ENCODE measurements around the gene PCYT1A. TPM values are rescaled to one million over a fixed set of nuclear protein-coding genes. Genes with fewer than 3 reads are reported as not detected.

The PCYT1A gene
- total and polyA plus RNA-seq, 2 of the 13 experiments (the other 11 are each of a cell fraction or from before 2014, with no cell fraction given) = 26.4 to 45.3 TPM

DNA sequence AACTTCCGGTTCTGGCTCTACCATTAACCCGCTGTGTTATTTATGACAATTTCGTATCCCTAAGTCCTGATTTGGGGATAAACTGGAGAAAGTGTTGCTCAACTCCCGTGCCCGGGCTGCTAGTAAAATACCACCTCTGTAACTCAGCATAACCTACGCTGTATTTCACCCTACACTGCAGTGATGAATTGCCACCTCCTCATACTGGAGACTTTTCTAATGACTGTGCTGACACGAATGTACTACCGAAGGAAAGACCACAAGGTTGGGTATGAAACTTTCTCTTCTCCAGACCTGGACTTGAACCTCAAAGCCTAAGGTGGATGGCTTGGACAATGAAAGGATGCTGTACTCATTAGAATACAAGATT is 54.7 kb downstream of the PCYT1A start:
- Histone ChIP-seq H3K4me2 (ENCODE audit: low read depth, low read length) (no peak overlapping the region), H3K36me3 (replicated peaks in 1 of 2; ENCODE audit: control insufficient read depth in 1 of 2, insufficient read depth in 2 of 2, low read length in 2 of 2) (peaks cover 0 to 9% of the 10 kb centered on the region in 2 experiments), H3K79me2 (ENCODE audit: insufficient read depth, low read length) (no peaks in the 10 kb centered on the region), H3K4me3 (replicated peaks in 1 of 3; ENCODE audit: insufficient read depth in 1 of 3, low read depth in 2 of 3, low read length in 3 of 3) (no peak overlapping the region), H3K9me3 (ENCODE audit: low read length) (no peaks in the 10 kb centered on the region), H3K27ac (ENCODE audit: extremely low read length, insufficient read depth, low read length) (no peak overlapping the region), H3K9ac (ENCODE audit: insufficient read depth, low read depth, low read length) (no peak overlapping the region), H3K4me1 (ENCODE audit: insufficient read depth, low read length) (peaks cover 10% of the 10 kb centered on the region), H3K27me3 (ENCODE audit: control insufficient read depth in 1 of 2, insufficient read depth in 2 of 2, low read length in 2 of 2) (no peaks in the 10 kb centered on the region), H2AFZ (ENCODE audit: low read length) (no peak overlapping the region), H4K20me1 (ENCODE audit: insufficient read depth, low read length) (no peaks in the 10 kb centered on the region)
- in situ Hi-C loops (cut with HindIII; ENCODE audit: extremely low pct_ligation_motif_present, low pct_unique_long_range_greater_than_20kb) = no loop called here
- intact Hi-C loops (cut with micrococcal nuclease; ENCODE audit: unreplicated experiment) = no loop called here
- FAIRE-seq (no peak), ATAC-seq (no peak), DNase-seq (ENCODE audit: low spot score) (no peak)
- TF ChIP-seq ZNF382 (CRISPR knock-in tag; IDR thresholded peaks at IDR 0.05; ENCODE audit: borderline replicate concordance) (no peak), ZNF224 (CRISPR knock-in tag; IDR thresholded peaks at IDR 0.05) (no peak), MAZ (IDR thresholded peaks at IDR 0.05; ENCODE audit: borderline replicate concordance, low read depth, low read length) (no peak), MAZ (CRISPR knock-in tag; IDR thresholded peaks at IDR 0.05; ENCODE audit: low read depth) (no peak), NCOR1 (IDR thresholded peaks at IDR 0.05; ENCODE audit: borderline replicate concordance, low read length) (no peak), GTF3A (CRISPR knock-in tag; conservative IDR thresholded peaks at IDR 0.05) (no peak), PAF1 (CRISPR knock-in tag; IDR thresholded peaks at IDR 0.05) (no peak), ZNF451 (CRISPR knock-in tag; IDR thresholded peaks at IDR 0.05) (no peak)
- TF ChIP-seq, protein P1, sequence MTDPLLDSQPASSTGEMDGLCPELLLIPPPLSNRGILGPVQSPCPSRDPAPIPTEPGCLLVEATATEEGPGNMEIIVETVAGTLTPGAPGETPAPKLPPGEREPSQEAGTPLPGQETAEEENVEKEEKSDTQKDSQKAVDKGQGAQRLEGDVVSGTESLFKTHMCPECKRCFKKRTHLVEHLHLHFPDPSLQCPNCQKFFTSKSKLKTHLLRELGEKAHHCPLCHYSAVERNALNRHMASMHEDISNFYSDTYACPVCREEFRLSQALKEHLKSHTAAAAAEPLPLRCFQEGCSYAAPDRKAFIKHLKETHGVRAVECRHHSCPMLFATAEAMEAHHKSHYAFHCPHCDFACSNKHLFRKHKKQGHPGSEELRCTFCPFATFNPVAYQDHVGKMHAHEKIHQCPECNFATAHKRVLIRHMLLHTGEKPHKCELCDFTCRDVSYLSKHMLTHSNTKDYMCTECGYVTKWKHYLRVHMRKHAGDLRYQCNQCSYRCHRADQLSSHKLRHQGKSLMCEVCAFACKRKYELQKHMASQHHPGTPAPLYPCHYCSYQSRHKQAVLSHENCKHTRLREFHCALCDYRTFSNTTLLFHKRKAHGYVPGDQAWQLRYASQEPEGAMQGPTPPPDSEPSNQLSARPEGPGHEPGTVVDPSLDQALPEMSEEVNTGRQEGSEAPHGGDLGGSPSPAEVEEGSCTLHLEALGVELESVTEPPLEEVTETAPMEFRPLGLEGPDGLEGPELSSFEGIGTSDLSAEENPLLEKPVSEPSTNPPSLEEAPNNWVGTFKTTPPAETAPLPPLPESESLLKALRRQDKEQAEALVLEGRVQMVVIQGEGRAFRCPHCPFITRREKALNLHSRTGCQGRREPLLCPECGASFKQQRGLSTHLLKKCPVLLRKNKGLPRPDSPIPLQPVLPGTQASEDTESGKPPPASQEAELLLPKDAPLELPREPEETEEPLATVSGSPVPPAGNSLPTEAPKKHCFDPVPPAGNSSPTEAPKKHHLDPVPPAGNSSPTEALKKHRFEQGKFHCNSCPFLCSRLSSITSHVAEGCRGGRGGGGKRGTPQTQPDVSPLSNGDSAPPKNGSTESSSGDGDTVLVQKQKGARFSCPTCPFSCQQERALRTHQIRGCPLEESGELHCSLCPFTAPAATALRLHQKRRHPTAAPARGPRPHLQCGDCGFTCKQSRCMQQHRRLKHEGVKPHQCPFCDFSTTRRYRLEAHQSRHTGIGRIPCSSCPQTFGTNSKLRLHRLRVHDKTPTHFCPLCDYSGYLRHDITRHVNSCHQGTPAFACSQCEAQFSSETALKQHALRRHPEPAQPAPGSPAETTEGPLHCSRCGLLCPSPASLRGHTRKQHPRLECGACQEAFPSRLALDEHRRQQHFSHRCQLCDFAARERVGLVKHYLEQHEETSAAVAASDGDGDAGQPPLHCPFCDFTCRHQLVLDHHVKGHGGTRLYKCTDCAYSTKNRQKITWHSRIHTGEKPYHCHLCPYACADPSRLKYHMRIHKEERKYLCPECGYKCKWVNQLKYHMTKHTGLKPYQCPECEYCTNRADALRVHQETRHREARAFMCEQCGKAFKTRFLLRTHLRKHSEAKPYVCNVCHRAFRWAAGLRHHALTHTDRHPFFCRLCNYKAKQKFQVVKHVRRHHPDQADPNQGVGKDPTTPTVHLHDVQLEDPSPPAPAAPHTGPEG (CRISPR knock-in tag; IDR thresholded peaks at IDR 0.05) = no peak
- BruUV-seq (replicated peaks) = no TSS peak
- 94% methylated on average over 8 of the region's 8 CpGs for WGBS (ENCODE audit: low lambda C conversion rate)
- ChIA-PET POLR2A (no interaction called here), CTCF (ENCODE audit: low intra/inter-chr PET ratio, low total read pairs) (no interaction called here)
